ENCODE measurements around the gene KDM5A.
"Not testable (repeated sequence)": the region's sequence is repeated elsewhere in the genome, so short reads cannot be mapped to it uniquely, and the experiment has no call there.

KDM5A gene

DNA sequence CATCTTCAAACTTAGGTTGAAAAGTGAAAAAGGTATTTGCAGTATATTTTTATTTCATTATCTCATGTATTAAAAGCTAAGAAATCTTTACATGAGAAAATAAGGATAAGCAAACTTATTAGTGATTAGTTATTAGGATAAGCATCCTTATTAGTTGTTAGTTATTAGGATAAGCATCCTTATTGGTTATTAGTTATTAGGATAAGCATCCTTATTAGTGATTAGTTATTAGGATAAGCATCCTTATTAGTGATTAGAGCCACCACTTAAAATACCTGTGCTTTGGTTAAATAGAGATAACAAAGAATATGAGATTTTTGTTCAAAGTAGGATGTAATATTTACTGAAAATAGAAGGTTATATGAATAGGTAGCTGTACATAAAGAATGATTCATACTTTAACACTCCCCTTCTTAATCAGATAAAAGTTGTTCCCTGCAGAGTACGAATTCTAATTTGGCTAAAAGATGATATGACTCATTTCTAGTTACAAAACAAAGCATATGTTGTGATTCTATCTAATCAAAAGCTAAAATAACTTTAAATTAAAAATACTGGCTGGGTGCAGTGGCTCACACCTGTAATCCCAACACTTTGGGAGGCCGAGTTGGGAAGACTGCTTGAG lies 56.4 kb downstream of the KDM5A start:
- no peak overlapping the region for H3K4me3 ChIP-seq (ENCODE audit: low read depth, low read length)
- no peaks in the 10 kb centered on the region for H3K4me1 ChIP-seq (ENCODE audit: control insufficient read depth, insufficient read depth, low read length)
- H3K27ac ChIP-seq (ENCODE audit: low read depth, low read length) = no peak overlapping the region
- H3K27me3 ChIP-seq (ENCODE audit: control insufficient read depth, insufficient read depth, low read length) = no peaks in the 10 kb centered on the region
- no peak overlapping the region for H3K9ac ChIP-seq (ENCODE audit: low read length)
- H3K36me3 ChIP-seq (ENCODE audit: control insufficient read depth, insufficient read depth, low read length) = peaks cover 50% of the 10 kb centered on the region
- H3K9me3 ChIP-seq (ENCODE audit: control insufficient read depth, insufficient read depth, low read depth, low read length) = no peaks in the 10 kb centered on the region

DNA sequence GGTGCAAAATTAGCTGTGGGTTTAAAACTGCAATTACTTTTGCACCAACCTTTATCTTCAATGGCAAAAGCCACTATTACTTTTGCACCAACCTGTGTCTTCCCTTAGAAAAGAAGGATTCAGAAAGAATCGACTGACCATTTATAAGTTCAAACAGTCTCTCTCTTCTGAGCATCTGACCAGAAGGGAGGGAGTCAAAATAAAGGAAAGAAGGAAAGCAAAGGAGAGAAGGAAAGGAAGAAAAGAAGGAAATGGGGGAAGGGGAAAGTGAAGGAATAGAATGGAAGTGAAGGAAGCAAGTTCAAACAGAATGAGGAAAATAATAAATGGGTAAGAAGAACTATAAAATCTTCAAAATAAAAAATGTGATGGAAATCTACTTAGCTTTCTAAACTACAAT lies 57.8 kb downstream of the KDM5A start:
- no peaks in the 10 kb centered on the region for H3K27me3 ChIP-seq (ENCODE audit: control insufficient read depth, insufficient read depth, low read length)
- H3K9me3 ChIP-seq (ENCODE audit: control insufficient read depth, insufficient read depth, low read depth, low read length) = no peaks in the 10 kb centered on the region
- H3K9ac ChIP-seq (ENCODE audit: low read length) = no peak overlapping the region
- H3K4me3 ChIP-seq (ENCODE audit: low read depth, low read length) = no peak overlapping the region
- no peaks in the 10 kb centered on the region for H3K4me1 ChIP-seq (ENCODE audit: control insufficient read depth, insufficient read depth, low read length)
- no peak overlapping the region for H3K27ac ChIP-seq (ENCODE audit: low read depth, low read length)
- peaks cover 53% of the 10 kb centered on the region for H3K36me3 ChIP-seq (ENCODE audit: control insufficient read depth, insufficient read depth, low read length)

DNA sequence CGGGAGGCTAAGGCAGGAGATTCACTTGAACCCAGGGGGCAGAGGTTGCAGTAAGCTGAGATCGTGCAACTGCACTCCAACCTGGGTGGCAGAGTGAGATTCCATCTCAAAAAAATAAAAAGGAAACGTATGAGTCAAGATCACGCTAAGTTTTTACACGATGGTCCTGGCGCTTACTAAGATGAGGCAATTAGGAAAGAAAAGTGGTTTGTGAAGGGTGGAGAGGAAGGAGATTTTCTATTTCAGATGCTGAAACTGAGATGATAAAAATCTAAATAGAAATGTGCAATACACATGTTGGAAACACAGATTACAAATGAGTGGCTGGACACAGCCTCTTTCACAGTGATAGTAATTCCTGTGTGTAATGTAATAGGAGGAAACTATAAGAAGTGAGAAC lies 63.2 kb downstream of the KDM5A start:
- peaks cover 68% of the 10 kb centered on the region for H3K36me3 ChIP-seq (ENCODE audit: control insufficient read depth, insufficient read depth, low read length)
- no peak overlapping the region for H3K4me3 ChIP-seq (ENCODE audit: low read depth, low read length)
- H3K4me1 ChIP-seq (ENCODE audit: control insufficient read depth, insufficient read depth, low read length) = no peaks in the 10 kb centered on the region
- no peaks in the 10 kb centered on the region for H3K27me3 ChIP-seq (ENCODE audit: control insufficient read depth, insufficient read depth, low read length)
- H3K9ac ChIP-seq (ENCODE audit: low read length) = no peak overlapping the region
- H3K9me3 ChIP-seq (ENCODE audit: control insufficient read depth, insufficient read depth, low read depth, low read length) = no peaks in the 10 kb centered on the region
- no peak overlapping the region for H3K27ac ChIP-seq (ENCODE audit: low read depth, low read length)

DNA sequence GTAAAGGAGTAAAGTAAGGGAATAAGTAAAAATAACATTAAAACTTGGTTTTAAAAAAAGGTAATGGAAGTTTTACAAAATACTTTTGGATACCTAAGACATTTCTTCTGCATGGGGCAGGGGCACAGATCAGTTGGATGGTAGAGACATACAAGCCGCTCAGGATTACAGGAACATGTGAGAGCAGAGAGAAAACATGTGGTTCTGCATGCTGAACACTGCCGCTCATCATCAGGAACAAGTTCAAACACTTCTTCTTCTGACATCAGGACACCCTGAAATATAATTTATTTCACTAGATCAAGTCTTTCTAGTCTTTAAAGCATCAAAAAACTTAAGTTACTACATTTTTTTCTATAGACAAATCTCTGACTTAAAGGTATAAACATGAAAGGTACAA lies 65.6 kb downstream of the KDM5A start:
- Histone ChIP-seq H3K27me3 (ENCODE audit: control insufficient read depth, insufficient read depth, low read length) (no peaks in the 10 kb centered on the region), H3K9ac (ENCODE audit: low read length) (no peak overlapping the region), H3K9me3 (ENCODE audit: control insufficient read depth, insufficient read depth, low read depth, low read length) (no peaks in the 10 kb centered on the region), H3K36me3 (ENCODE audit: control insufficient read depth, insufficient read depth, low read length) (peaks cover 83% of the 10 kb centered on the region), H3K27ac (ENCODE audit: low read depth, low read length) (no peak overlapping the region), H3K4me3 (ENCODE audit: low read depth, low read length) (no peak overlapping the region), H3K4me1 (ENCODE audit: control insufficient read depth, insufficient read depth, low read length) (no peaks in the 10 kb centered on the region)

DNA sequence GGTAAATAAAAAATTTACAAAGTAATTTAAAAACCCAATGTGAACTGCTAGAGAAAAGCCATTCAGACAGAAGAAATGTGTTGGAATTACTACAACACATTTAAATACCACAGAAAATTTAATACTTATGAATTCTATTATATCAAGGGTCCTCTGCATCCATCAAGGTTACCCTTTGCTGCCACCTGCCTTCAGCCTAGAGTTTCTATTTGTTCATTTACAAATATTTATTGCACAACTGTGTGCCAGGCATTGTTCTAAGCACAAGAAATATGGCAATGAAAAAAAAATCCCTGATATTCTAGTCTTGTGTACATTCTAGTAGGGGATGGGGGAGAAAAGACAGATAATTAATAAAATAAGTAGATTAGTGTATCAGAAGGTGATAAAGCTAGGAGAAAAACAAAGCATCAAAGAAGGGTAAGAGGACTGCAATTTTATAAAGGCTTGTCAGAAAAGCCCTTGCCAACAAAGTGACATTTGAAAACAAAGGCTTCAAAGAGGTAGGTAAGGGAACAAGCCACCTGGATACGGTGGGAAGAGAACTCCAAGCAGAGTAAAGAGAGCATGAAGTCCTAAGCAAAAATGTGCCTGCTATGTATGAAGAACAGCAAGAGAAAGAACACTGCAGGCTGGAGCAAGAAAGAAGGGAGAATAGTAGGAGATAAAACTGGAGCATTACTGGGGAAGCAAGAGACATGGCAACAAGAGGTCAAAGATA lies 67.4 kb downstream of the KDM5A start:
- H3K27ac ChIP-seq (ENCODE audit: low read depth, low read length) = no peak overlapping the region
- H3K9ac ChIP-seq (ENCODE audit: low read length) = no peak overlapping the region
- H3K36me3 ChIP-seq (ENCODE audit: control insufficient read depth, insufficient read depth, low read length) = peaks cover 92% of the 10 kb centered on the region
- no peak overlapping the region for H3K4me3 ChIP-seq (ENCODE audit: low read depth, low read length)
- H3K27me3 ChIP-seq (ENCODE audit: control insufficient read depth, insufficient read depth, low read length) = no peaks in the 10 kb centered on the region
- H3K4me1 ChIP-seq (ENCODE audit: control insufficient read depth, insufficient read depth, low read length) = no peaks in the 10 kb centered on the region
- H3K9me3 ChIP-seq (ENCODE audit: control insufficient read depth, insufficient read depth, low read depth, low read length) = no peaks in the 10 kb centered on the region

DNA sequence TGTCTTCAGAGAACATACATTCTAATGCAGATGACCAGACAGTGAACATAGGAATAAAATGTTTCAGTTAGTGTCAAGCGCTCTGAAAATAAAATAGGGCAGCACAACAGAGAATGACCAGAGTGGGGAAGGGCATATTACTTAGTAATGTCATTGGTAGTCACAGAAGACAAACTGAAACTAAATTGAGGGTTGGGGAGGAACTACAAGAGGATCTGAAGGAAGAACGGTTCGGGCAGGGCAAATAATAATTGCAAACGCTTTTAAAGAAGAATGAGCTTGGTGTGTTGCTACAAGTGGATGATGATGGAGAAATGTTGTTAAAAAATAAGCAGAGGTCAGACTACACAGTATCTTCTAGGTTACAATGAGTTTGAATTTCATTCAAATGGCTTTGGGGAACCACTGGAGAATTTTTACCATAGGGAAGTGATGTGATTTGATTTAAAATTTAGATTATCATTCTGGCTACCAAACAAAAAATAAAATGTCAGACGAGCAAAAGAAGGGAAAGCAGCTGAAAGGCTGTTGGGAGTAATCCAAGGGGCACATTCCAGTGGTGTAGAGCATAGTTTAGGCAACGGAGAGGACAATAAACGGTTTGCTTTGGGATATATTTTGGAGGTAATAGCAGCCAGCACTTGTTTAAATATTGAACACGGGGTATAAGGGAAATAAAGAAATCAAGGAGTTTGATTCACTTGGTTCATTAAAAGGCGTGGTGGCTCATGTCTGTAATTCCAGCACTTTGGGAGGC lies 70.2 kb downstream of the KDM5A start:
- Histone ChIP-seq H3K4me3 (ENCODE audit: low read depth, low read length) (no peak overlapping the region), H3K9ac (ENCODE audit: low read length) (no peak overlapping the region), H3K27ac (ENCODE audit: low read depth, low read length) (no peak overlapping the region), H3K36me3 (ENCODE audit: control insufficient read depth, insufficient read depth, low read length) (peaks cover 89% of the 10 kb centered on the region), H3K4me1 (ENCODE audit: control insufficient read depth, insufficient read depth, low read length) (no peaks in the 10 kb centered on the region), H3K27me3 (ENCODE audit: control insufficient read depth, insufficient read depth, low read length) (no peaks in the 10 kb centered on the region), H3K9me3 (ENCODE audit: control insufficient read depth, insufficient read depth, low read depth, low read length) (no peaks in the 10 kb centered on the region)

DNA sequence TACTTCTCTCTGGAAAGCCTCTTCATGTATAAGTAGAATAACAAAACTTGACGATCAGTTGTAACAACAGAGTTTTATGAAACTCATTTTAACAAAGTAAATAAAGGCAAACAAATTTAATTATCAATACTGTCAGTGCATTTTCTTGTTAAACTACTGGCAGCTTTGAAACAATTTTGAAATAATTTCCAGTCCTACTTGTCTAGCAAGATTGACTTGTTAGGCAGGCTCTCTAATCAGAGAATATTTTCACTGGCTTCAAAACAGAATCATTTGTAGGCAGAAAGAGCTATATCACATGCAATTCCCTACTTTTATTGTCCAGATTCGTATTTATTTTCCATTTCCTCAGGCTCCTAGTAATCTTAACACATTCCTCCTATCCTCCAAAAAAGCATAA lies 80.6 kb downstream of the KDM5A start:
- Histone ChIP-seq H3K36me3 (ENCODE audit: control insufficient read depth, insufficient read depth, low read length) (peaks cover 93% of the 10 kb centered on the region), H3K4me3 (ENCODE audit: low read depth, low read length) (no peak overlapping the region), H3K9ac (ENCODE audit: low read length) (no peak overlapping the region), H3K9me3 (ENCODE audit: control insufficient read depth, insufficient read depth, low read depth, low read length) (no peaks in the 10 kb centered on the region), H3K27me3 (ENCODE audit: control insufficient read depth, insufficient read depth, low read length) (no peaks in the 10 kb centered on the region), H3K4me1 (ENCODE audit: control insufficient read depth, insufficient read depth, low read length) (no peaks in the 10 kb centered on the region), H3K27ac (ENCODE audit: low read depth, low read length) (no peak overlapping the region)

DNA sequence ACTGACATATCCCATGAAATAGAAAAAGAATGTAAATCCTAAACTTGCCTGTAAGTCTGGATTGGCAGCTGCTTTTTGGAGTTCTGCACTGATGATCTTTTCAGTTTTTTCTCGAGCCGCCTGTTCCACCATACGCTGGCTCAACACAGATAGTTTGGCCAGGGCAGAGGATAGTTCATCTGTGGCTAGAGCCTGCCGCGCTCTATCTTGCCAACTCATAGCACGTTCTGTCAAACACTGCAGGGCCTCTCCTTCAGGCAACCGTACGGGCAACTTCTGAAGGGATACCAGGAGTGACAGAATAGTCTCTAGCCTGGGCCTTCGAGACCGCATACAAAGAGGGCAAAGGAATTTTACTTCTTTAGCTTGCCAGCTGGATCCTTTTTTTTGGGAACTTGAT lies 81.7 kb downstream of the KDM5A start:
- H3K9me3 ChIP-seq (ENCODE audit: control insufficient read depth, insufficient read depth, low read depth, low read length) = no peaks in the 10 kb centered on the region
- H3K36me3 ChIP-seq (ENCODE audit: control insufficient read depth, insufficient read depth, low read length) = peaks cover 90% of the 10 kb centered on the region
- H3K4me1 ChIP-seq (ENCODE audit: control insufficient read depth, insufficient read depth, low read length) = no peaks in the 10 kb centered on the region
- no peak overlapping the region for H3K4me3 ChIP-seq (ENCODE audit: low read depth, low read length)
- H3K9ac ChIP-seq (ENCODE audit: low read length) = no peak overlapping the region
- H3K27me3 ChIP-seq (ENCODE audit: control insufficient read depth, insufficient read depth, low read length) = no peaks in the 10 kb centered on the region
- H3K27ac ChIP-seq (ENCODE audit: low read depth, low read length) = no peak overlapping the region

DNA sequence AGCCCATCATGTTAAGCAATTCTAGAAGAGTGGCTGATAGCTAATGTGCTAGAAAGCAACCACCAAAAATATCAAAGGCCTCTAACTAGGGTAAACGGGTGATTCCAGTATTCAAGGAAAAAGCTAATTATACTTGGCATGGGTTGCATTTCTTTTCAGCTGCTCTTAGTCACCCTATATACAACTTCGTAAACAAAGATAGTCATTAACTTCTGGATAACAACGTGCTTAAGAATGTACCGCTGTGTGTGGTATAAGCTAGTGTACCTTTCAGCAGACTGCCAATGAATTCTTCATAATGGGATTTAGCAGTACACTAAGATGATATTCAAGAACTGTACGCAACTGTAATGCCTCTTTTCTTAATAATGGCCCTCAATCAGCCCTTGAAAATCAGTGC lies 84.3 kb downstream of the KDM5A start:
- Histone ChIP-seq H3K9ac (ENCODE audit: low read length) (no peak overlapping the region), H3K27me3 (ENCODE audit: control insufficient read depth, insufficient read depth, low read length) (no peaks in the 10 kb centered on the region), H3K9me3 (ENCODE audit: control insufficient read depth, insufficient read depth, low read depth, low read length) (no peaks in the 10 kb centered on the region), H3K4me1 (ENCODE audit: control insufficient read depth, insufficient read depth, low read length) (no peaks in the 10 kb centered on the region), H3K36me3 (ENCODE audit: control insufficient read depth, insufficient read depth, low read length) (peaks cover 66% of the 10 kb centered on the region), H3K4me3 (ENCODE audit: low read depth, low read length) (no peak overlapping the region), H3K27ac (ENCODE audit: low read depth, low read length) (no peak overlapping the region)

DNA sequence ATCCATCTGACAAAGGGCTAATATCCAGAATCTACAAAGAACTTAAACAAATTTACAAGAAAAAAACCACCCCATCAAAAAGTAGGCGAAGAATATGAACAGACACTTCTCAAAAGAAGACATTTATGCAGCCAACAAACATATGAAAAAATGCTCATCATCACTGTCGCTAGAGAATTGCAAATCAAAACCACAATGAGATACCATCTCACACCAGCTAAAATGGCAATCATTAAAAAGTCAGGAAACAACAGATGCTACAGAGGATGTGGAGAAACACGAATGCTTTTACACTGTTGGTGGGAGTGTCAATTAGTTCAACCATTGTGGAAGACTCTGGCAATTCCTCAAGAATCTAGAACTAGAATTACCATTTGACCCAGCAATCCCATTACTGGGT lies 86.4 kb downstream of the KDM5A start:
- H3K4me1 ChIP-seq (ENCODE audit: control insufficient read depth, insufficient read depth, low read length); H3K4me3 ChIP-seq (ENCODE audit: low read depth, low read length); H3K27me3 ChIP-seq (ENCODE audit: control insufficient read depth, insufficient read depth, low read length); H3K9ac ChIP-seq (ENCODE audit: low read length); H3K27ac ChIP-seq (ENCODE audit: low read depth, low read length); H3K9me3 ChIP-seq (ENCODE audit: control insufficient read depth, insufficient read depth, low read depth, low read length): not testable (repeated sequence)
- peaks cover 45% of the 10 kb centered on the region for H3K36me3 ChIP-seq (ENCODE audit: control insufficient read depth, insufficient read depth, low read length)

DNA sequence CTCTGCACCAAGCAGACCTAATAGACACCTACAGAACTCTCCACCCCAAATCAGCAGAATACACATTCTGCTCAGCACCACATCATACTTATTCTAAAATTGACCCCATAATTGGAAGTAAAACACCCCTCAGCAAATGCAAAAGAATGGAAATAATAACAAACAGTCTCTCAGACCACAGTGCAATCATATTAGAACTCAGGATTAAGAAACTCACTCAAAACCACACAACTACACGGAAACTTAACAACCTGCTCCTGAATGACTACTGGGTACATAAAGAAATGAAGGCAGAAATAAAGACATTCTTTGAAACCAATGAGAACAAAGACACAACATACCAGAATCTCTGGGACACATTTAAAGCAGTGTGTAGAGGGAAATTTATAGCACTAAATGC lies 89.0 kb downstream of the KDM5A start:
- H3K9me3 ChIP-seq (ENCODE audit: control insufficient read depth, insufficient read depth, low read depth, low read length); H3K4me3 ChIP-seq (ENCODE audit: low read depth, low read length); H3K4me1 ChIP-seq (ENCODE audit: control insufficient read depth, insufficient read depth, low read length); H3K9ac ChIP-seq (ENCODE audit: low read length); H3K27me3 ChIP-seq (ENCODE audit: control insufficient read depth, insufficient read depth, low read length); H3K27ac ChIP-seq (ENCODE audit: low read depth, low read length): not testable (repeated sequence)
- H3K36me3 ChIP-seq (ENCODE audit: control insufficient read depth, insufficient read depth, low read length) = peaks cover 43% of the 10 kb centered on the region
